ENCODE measurements around the gene SEZ6L2.
"Not testable (repeated sequence)": the region's sequence is repeated elsewhere in the genome, so short reads cannot be mapped to it uniquely, and the experiment has no call there.

DNA sequence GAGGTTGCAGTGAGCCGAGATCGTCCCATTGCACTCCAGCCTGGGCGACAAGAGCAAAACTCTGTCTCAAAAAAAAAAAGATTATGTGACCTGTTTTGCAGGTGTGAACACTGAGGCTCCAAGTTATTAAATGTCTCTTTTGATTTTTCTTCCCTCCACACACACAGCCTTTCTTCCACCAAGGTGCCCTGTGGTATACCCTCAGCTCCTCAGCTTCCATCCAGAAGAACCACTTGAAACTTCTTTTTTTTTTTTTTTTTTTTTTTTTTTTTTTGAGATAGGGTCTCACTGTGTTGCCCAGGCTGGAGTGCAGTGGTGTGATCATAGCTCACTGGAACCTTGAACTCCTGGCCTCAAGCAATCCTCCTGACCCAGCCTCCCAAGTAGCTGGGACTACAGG lies 10.0 kb downstream of the SEZ6L2 start:
- TF ChIP-seq, protein P1, sequence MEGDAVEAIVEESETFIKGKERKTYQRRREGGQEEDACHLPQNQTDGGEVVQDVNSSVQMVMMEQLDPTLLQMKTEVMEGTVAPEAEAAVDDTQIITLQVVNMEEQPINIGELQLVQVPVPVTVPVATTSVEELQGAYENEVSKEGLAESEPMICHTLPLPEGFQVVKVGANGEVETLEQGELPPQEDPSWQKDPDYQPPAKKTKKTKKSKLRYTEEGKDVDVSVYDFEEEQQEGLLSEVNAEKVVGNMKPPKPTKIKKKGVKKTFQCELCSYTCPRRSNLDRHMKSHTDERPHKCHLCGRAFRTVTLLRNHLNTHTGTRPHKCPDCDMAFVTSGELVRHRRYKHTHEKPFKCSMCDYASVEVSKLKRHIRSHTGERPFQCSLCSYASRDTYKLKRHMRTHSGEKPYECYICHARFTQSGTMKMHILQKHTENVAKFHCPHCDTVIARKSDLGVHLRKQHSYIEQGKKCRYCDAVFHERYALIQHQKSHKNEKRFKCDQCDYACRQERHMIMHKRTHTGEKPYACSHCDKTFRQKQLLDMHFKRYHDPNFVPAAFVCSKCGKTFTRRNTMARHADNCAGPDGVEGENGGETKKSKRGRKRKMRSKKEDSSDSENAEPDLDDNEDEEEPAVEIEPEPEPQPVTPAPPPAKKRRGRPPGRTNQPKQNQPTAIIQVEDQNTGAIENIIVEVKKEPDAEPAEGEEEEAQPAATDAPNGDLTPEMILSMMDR (IDR thresholded peaks at IDR 0.05): not testable (repeated sequence)
- not testable (repeated sequence) for TF ChIP-seq POLR2A (IDR thresholded peaks at IDR 0.05)
